Right lobe of liver (tissue), 6 donors: ENCODE data around the gene LMBR1. TPM values are rescaled to one million over a fixed set of nuclear protein-coding genes. Genes with fewer than 3 reads are reported as not detected.

Experiments
- ATAC-seq, 4 donors: fragments of 200-7000 bp; cut with Tn5 transposase; one replicate each; pipeline ENCODE4 v1.9.1; 2020; ENCODE audit warnings: mild to moderate bottlenecking in 4 of 4, moderate library complexity in 4 of 4
- DNase-seq, 3 donors: peaks; one replicate each; pipeline ENCODE4 v3.0.0-alpha.2; 2020
- H3K27ac ChIP-seq, 3 donors: fragments of 200-600 bp; one replicate each; pipeline ENCODE4 v1.8.0; 2022
- H3K27me3 ChIP-seq, 2 donors: fragments of 200-600 bp; one replicate each; pipeline ENCODE4 v1.8.0; 2022
- H3K36me3 ChIP-seq, 4 donors: fragments of 200-600 bp; sonication (generic) in 1 of 4; one replicate each; pipeline versions ENCODE4 v1.5.1 to v1.8.0; 2017 to 2022; ENCODE audit warnings: control low read depth in 1 of 4
- H3K4me1 ChIP-seq, 4 donors: fragments of 200-600 bp; sonication (generic) in 1 of 4; one replicate each; pipeline versions ENCODE4 v1.5.1 to v1.8.0; 2017 to 2022; ENCODE audit warnings: control low read depth in 1 of 4
- H3K4me3 ChIP-seq, 3 donors: fragments of 200-600 bp; one replicate each; pipeline ENCODE4 v1.8.0; 2022
- H3K9me3 ChIP-seq, 4 donors: fragments of 200-600 bp; sonication (generic) in 1 of 4; one replicate each; pipeline versions ENCODE4 v1.5.1 to v1.8.0; 2017 to 2022; ENCODE audit warnings: control low read depth in 1 of 4
- POLR2A ChIP-seq: fragments of 450-650 bp; IDR thresholded peaks from one replicate; pipeline ENCODE4 v1.6.1; 2017; ENCODE audit warnings: antibody characterized with exemption, mild to moderate bottlenecking
- WGBS: methylation state at CpG from one replicate; pipeline ENCODE4 v1.1.6; 2018; ENCODE audit warnings: low coverage, low lambda C conversion rate; ENCODE audit not compliant: insufficient coverage; ENCODE audit errors: missing lambda C conversion rate; 5-methylcytosine and 5-hydroxymethylcytosine counted together
- intact Hi-C, 2 donors: fragments of 100-400 bp; cut with DNase I; formaldehyde crosslinking; loops; one replicate each; pipeline versions ENCODE4 v1.11.2 to v1.14.1; 2022
- total RNA-seq, 6 experiments: library from RNA; depleted of rRNA in 2 of 6; stranded (reverse); fragments of >200 nt in 2 of 6; fragmentation: NEBNext Ultra II Directional in 3 of 6; extraction: Animal tissue kit (Norgen Biotek cat#: 25700) in 3 of 6; gene quantifications; one replicate each; pipeline versions ENCODE4 v1.1.0 to v1.2.4, GENCODE V29; 2016 to 2023
- TF ChIP-seq, protein P1 (sequence below), 4 donors: fragments of 200-600 bp in 3 of 4; fragments of 450-650 bp in 1 of 4; IDR thresholded peaks; one replicate each; pipeline versions ENCODE4 v1.5.1 to v1.8.0; 2016 to 2022; ENCODE audit warnings: antibody characterized with exemption in 4 of 4, mild to moderate bottlenecking in 2 of 4
- donor health status: DM: no; HTN: yes; CAD: no.
- donor health status: DM: no; HTN: no; CAD: no.
- donor health status: DM: no; HTN: no; CAD: no.
- donor health status: DM: no; HTN: yes; CAD: no.
- donor health status: DM: no; HTN: yes; CAD: no.

Gene LMBR1
- total RNA-seq, 6 experiments from 2014 or later, result 25.1 to 34.5 (median 31.7) TPM

DNA sequence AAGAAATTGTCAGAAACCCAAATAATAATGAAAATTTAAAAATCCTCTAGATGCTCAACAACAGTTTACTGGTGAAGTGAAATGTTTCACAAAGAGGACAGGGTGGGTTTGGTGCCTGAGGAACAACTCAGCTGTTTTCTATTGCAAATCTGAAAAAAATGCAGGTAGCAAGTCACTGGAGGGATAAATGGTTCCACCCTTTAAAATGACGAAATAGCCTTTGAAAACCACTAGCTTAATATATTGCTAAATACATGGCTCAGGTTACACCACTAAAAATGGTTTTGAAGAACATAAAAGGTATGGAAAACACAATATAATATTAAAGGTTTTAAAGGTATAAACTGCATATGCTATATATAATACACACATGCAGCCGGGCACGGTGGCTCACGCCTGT is 69.5 kb downstream of the LMBR1 start:
- ATAC-seq (no peak), DNase-seq (no peak)

DNA sequence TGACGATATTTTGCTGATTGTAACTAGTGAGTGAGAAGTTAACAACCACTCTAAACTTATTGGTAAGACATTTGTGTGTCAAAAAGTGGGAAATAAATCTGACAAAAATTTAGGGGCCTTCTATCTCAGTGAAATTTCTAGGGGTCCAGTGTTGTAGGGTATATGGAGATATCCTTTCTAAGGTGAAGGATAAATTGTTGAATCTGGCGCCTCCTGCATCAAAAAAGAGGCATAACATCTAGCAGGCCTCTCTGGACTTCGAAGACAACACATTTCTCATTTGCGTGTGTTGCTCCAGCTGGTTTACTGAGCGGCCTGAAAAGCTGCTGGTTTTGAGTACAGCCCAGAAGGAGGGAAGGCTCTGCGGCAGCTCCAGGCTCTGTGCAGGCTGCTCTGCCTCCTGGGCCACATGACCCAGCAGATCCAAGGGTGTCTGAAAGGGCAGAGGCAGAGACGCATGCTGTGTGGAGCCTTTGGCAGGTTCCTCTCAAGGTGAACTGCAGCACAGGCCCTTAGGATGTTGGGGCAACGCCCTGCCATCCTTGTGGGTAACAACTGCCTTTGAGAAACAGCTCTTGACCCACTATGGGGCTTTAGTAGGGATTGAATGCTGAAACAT is 72.4 kb downstream of the LMBR1 start:
- no peak for DNase-seq
- H3K9me3 ChIP-seq, result no peaks in the 10 kb centered on the region
- H3K36me3 ChIP-seq, result no peaks in the 10 kb centered on the region
- ATAC-seq, result no peak
- H3K27ac ChIP-seq, result no peak overlapping the region
- 90% methylated on average over 4 of the region's 8 CpGs for WGBS
- H3K4me3 ChIP-seq, result no peak overlapping the region
- TF ChIP-seq, protein P1, sequence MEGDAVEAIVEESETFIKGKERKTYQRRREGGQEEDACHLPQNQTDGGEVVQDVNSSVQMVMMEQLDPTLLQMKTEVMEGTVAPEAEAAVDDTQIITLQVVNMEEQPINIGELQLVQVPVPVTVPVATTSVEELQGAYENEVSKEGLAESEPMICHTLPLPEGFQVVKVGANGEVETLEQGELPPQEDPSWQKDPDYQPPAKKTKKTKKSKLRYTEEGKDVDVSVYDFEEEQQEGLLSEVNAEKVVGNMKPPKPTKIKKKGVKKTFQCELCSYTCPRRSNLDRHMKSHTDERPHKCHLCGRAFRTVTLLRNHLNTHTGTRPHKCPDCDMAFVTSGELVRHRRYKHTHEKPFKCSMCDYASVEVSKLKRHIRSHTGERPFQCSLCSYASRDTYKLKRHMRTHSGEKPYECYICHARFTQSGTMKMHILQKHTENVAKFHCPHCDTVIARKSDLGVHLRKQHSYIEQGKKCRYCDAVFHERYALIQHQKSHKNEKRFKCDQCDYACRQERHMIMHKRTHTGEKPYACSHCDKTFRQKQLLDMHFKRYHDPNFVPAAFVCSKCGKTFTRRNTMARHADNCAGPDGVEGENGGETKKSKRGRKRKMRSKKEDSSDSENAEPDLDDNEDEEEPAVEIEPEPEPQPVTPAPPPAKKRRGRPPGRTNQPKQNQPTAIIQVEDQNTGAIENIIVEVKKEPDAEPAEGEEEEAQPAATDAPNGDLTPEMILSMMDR (IDR thresholded peaks at IDR 0.05), result no peak
- TF ChIP-seq POLR2A, result no peak
- intact Hi-C loops, result no loop called here
- H3K27me3 ChIP-seq, result no peaks in the 10 kb centered on the region
- H3K4me1 ChIP-seq, result peaks cover 0 to 21% (median 10%) of the 10 kb centered on the region in 4 donors

More for the DNA sequence above, 69.5 kb downstream of the LMBR1 start:
- intact Hi-C loops, result no loop called here
- Histone ChIP-seq H3K27ac (no peak overlapping the region), H3K27me3 (no peaks in the 10 kb centered on the region), H3K9me3 (no peaks in the 10 kb centered on the region), H3K4me3 (no peak overlapping the region), H3K4me1 (peaks cover 0 to 9% (median 3%) of the 10 kb centered on the region in 4 donors), H3K36me3 (no peaks in the 10 kb centered on the region)
- 90% methylated on average over 4 of the region's 4 CpGs for WGBS
- TF ChIP-seq POLR2A, result no peak
- TF ChIP-seq, protein P1 (IDR thresholded peaks at IDR 0.05), result no peak

DNA sequence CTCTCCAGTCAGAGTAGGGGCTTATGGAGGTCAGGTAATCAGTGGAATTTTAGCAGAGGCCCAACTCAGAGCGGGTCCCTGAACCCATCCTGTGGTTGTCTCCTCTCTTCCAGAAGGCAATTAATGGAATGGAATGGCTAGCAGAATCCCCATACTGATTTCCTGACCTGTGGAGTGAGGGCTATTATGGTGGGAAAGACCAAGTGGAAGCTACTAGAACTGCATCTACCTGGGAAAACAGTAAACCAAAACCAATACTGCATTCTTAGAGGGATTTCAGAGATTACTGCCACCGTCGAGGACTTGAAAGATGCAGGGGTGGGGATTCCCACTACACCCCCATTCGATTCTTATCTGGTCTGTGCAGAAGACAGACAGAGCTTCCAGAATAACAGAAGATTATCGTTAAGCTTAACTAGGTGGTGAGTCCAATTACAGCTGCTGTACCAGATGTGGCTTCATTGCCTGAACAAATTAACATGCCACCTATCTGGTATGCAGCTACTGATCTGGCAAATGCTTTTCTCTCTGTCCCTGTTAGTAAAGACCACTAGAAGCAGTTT is 73.2 kb downstream of the LMBR1 start:
- Histone ChIP-seq H3K4me3 (no peak overlapping the region), H3K27me3 (no peaks in the 10 kb centered on the region), H3K4me1 (peaks cover 0 to 21% (median 10%) of the 10 kb centered on the region in 4 donors), H3K36me3 (no peaks in the 10 kb centered on the region), H3K9me3 (no peaks in the 10 kb centered on the region), H3K27ac (no peak overlapping the region)
- intact Hi-C loops, result no loop called here
- ATAC-seq, result no peak
- no peak for TF ChIP-seq POLR2A
- TF ChIP-seq, protein P1 (IDR thresholded peaks at IDR 0.05), result no peak
- WGBS, result 96% methylated on average over 4 of the region's 5 CpGs
- DNase-seq, result no peak

DNA sequence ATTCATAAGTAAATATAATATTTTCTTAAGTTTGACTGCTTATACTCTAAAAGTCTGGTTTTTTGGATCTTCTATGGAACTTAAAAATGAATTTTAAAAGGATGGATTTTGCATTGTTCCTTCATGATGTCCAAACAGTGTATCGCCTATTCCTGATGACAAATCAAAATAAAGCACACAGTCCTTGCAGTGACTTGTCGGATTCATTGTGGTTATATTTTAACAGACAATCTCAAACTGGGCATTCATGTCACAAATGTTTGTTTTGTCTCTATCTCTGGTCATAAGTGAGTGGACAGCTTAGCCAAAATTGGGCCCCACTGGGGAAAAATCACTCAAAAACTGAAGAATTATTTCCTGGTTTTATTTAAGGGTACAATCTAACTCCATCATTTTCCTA is 74.8 kb downstream of the LMBR1 start:
- WGBS, result 30% methylated on average over 2 of the region's 2 CpGs
- peak; percentile 91 to 96 (median 93) for ATAC-seq
- no peak for TF ChIP-seq POLR2A
- TF ChIP-seq, protein P1 (IDR thresholded peaks at IDR 0.05), result no peak
- Histone ChIP-seq H3K27ac (peak overlapping the region in 2 of 3 donors; percentile 41 to 50), H3K27me3 (no peaks in the 10 kb centered on the region), H3K9me3 (no peaks in the 10 kb centered on the region), H3K36me3 (no peaks in the 10 kb centered on the region), H3K4me1 (peaks cover 0 to 21% (median 10%) of the 10 kb centered on the region in 4 donors), H3K4me3 (no peak overlapping the region)
- intact Hi-C loops, result no loop called here
- DNase-seq, result no peak
